K562 (cell line): ENCODE data around the gene SAMD3. TPM values are rescaled to one million over a fixed set of nuclear protein-coding genes. Genes with fewer than 3 reads are reported as not detected.

Experiments used
- ATAC-seq: fragments of 200-7000 bp; cut with Tn5 transposase; 3 replicates; pipeline ENCODE4 v1.9.1; 2020; ENCODE audit warnings: moderate library complexity
- BruUV-seq: library from RNA; stranded (reverse); fragments of 400-500 nt; replicated peaks from 2 replicates; lab custom pipeline; 2021; lab: Mats Ljungman, UMichigan
- CTCF ChIA-PET: fragments of 300-600 bp; formaldehyde crosslinking; extraction: SDS; loops from one replicate; lab custom pipeline; 2021; ENCODE audit warnings: low intra/inter-chr PET ratio; lab: Yijun Ruan, JAX
- POLR2A ChIA-PET: fragments of 300-600, 350-650 bp; sonication (Branson Sonifier 250); formaldehyde crosslinking; extraction: SDS; loops from one replicate; lab custom pipeline; 2021; ENCODE audit warnings: antibody characterized with exemption, inconsistent platforms; lab: Yijun Ruan, JAX
- DNase-seq, 4 experiments: peaks; one replicate each; pipeline versions ENCODE4 v3.0.0 to v3.0.0-alpha.2; 2011 to 2018; ENCODE audit warnings: low spot score in 3 of 4, mixed read lengths in 3 of 4; ENCODE audit errors: extremely low read depth in 1 of 4
- FAIRE-seq: peaks from 2 replicates; lab custom pipeline; 2011; peaks lifted over from hg19 to GRCh38; lab: Jason Lieb, UNC
- H2AFZ ChIP-seq: 2 replicates; pipeline ENCODE4 v1.6.0; 2011; ENCODE audit warnings: low read depth, low read length, control low read depth, inconsistent platforms
- H3K27ac ChIP-seq: fragments of 200-600 bp; 3 replicates; pipeline ENCODE4 v1.8.0; 2011; ENCODE audit warnings: low read depth, mild to moderate bottlenecking, control low read depth, inconsistent platforms, low read length, moderate library complexity, mixed read lengths; ENCODE audit errors: extremely low read depth
- H3K27me3 ChIP-seq, 2 experiments: fragments of 300-600 bp in 1 of 2; 2 replicates in 1 of 2; 3 replicates in 1 of 2; pipeline versions ENCODE4 v1.6.0 to v1.8.0; 2011; ENCODE audit warnings: inconsistent platforms in 2 of 2, low read length in 2 of 2, mild to moderate bottlenecking in 1 of 2, mixed read lengths in 1 of 2, moderate library complexity in 1 of 2; ENCODE audit not compliant: control insufficient read depth in 2 of 2, insufficient read depth in 2 of 2
- H3K36me3 ChIP-seq: fragments of 300-600 bp; 3 replicates; pipeline ENCODE4 v1.8.0; 2011; ENCODE audit warnings: mild to moderate bottlenecking, low read length, inconsistent platforms; ENCODE audit not compliant: control insufficient read depth, insufficient read depth
- H3K4me1 ChIP-seq, 2 experiments: fragments of 200-600 bp in 1 of 2; replicated peaks in 1 of 2; 2 replicates in 1 of 2; 3 replicates in 1 of 2; pipeline versions ENCODE4 v1.5.1 to v1.8.0; 2011; ENCODE audit warnings: inconsistent platforms in 2 of 2, low read length in 2 of 2, mild to moderate bottlenecking in 1 of 2, mixed read lengths in 1 of 2, moderate library complexity in 1 of 2; ENCODE audit not compliant: control insufficient read depth in 2 of 2, insufficient read depth in 2 of 2
- H3K4me2 ChIP-seq: 2 replicates; pipeline ENCODE4 v1.6.1; 2011; ENCODE audit warnings: low read length, control low read depth, inconsistent platforms, mixed read lengths; ENCODE audit not compliant: insufficient read depth
- H3K4me3 ChIP-seq: fragments of 200-600 bp; sonication (generic), shearing (Covaris generic); 2 replicates; pipeline ENCODE4 v1.5.1; 2016; ENCODE audit warnings: control low read depth, inconsistent platforms
- H3K79me2 ChIP-seq: fragments of 200-600 bp; 3 replicates; pipeline ENCODE4 v1.8.0; 2011; ENCODE audit warnings: low read length, inconsistent platforms; ENCODE audit not compliant: control insufficient read depth, insufficient read depth
- H3K9ac ChIP-seq, 2 experiments: 2 replicates each; pipeline versions ENCODE4 v1.6.0 to v1.6.1; 2011; ENCODE audit warnings: low read depth in 2 of 2, low read length in 2 of 2, control low read depth in 1 of 2, inconsistent platforms in 1 of 2, mild to moderate bottlenecking in 1 of 2, mixed read lengths in 1 of 2; ENCODE audit not compliant: insufficient read depth in 1 of 2
- H3K9me1 ChIP-seq: one replicate; pipeline ENCODE4 v1.6.0; 2011; ENCODE audit warnings: inconsistent platforms, mild to moderate bottlenecking, low read length, moderate library complexity; ENCODE audit not compliant: control insufficient read depth, insufficient read depth
- H3K9me3 ChIP-seq: replicated peaks from 2 replicates; pipeline ENCODE4 v1.5.1; 2011; ENCODE audit warnings: low read depth, low read length, inconsistent platforms; ENCODE audit not compliant: control insufficient read depth, insufficient read depth
- H4K20me1 ChIP-seq: replicated peaks from 2 replicates; pipeline ENCODE4 v1.6.1; 2011; ENCODE audit warnings: low read length, inconsistent platforms, mixed read lengths; ENCODE audit not compliant: control insufficient read depth, insufficient read depth
- ARID4B ChIP-seq: sonication (generic); formaldehyde crosslinking; IDR thresholded peaks from 2 replicates; pipeline ENCODE4 v1.8.0; 2022; ENCODE audit warnings: mild to moderate bottlenecking, missing genetic modification reagents
- BMI1 ChIP-seq: fragments of 150-350 bp; IDR thresholded peaks from 2 replicates; pipeline ENCODE4 v1.6.1; 2014; ENCODE audit warnings: low read length
- CREM ChIP-seq: IDR thresholded peaks from 2 replicates; pipeline ENCODE4 v1.6.1; 2014; ENCODE audit warnings: antibody characterized with exemption, low read depth
- KLF1 ChIP-seq: fragments of 450-650 bp; IDR thresholded peaks from 2 replicates; pipeline ENCODE4 v1.6.1; 2016; ENCODE audit warnings: missing genetic modification characterization, missing compliant biosample characterization
- MIER1 ChIP-seq: fragments of 450-650 bp; IDR thresholded peaks from 2 replicates; pipeline ENCODE4 v1.6.1; 2016; ENCODE audit warnings: antibody characterized with exemption, mild to moderate bottlenecking, low read depth
- RCOR1 ChIP-seq, 2 experiments: IDR thresholded peaks; 2 replicates each; pipeline ENCODE4 v1.6.1; 2012; ENCODE audit warnings: low read depth in 2 of 2, low read length in 2 of 2, borderline replicate concordance in 1 of 2, improper control_type of control experiment in 1 of 2
- TAF9B ChIP-seq: fragments of 450-650 bp; IDR thresholded peaks from 2 replicates; pipeline ENCODE4 v1.6.1; 2018; ENCODE audit warnings: mild to moderate bottlenecking; ENCODE audit not compliant: partially characterized antibody
- TARDBP ChIP-seq: fragments of 450-650 bp; IDR thresholded peaks from 2 replicates; pipeline ENCODE4 v1.6.1; 2016
- TBP ChIP-seq: optimal IDR thresholded peaks from 2 replicates; pipeline ENCODE3; 2011; ENCODE audit warnings: low read depth, low read length, improper control_type of control experiment
- TOE1 ChIP-seq, 2 experiments: fragments of 450-650 bp in 1 of 2; sonication (generic) in 1 of 2; formaldehyde crosslinking in 1 of 2; IDR thresholded peaks; 2 replicates each; pipeline versions ENCODE4 v1.7.1 to v1.8.0; 2016 to 2022; ENCODE audit warnings: borderline replicate concordance in 2 of 2, mild to moderate bottlenecking in 2 of 2, antibody characterized with exemption in 1 of 2, inconsistent platforms in 1 of 2, low read depth in 1 of 2, missing genetic modification reagents in 1 of 2, moderate library complexity in 1 of 2
- ZBED1 ChIP-seq: IDR thresholded peaks from 2 replicates; pipeline ENCODE4 v1.6.1; 2014
- ZNF277 ChIP-seq: fragments of 250-450 bp; sonication (Bioruptor Pico); IDR thresholded peaks from 2 replicates; pipeline ENCODE4 v1.8.0; 2022; ENCODE audit warnings: inconsistent platforms, mild to moderate bottlenecking, moderate library complexity, borderline replicate concordance
- ZNF77 ChIP-seq: fragments of 250-450 bp; sonication (Bioruptor Pico); IDR thresholded peaks from 2 replicates; pipeline ENCODE4 v1.5.0; 2020
- WGBS: fragments of 100-300 bp; shearing (Covaris generic); methylation state at CpG from one replicate; pipeline ENCODE4 v1.1.6; 2016; ENCODE audit warnings: low coverage, mixed read lengths; ENCODE audit not compliant: insufficient coverage; ENCODE audit errors: missing lambda C conversion rate; 5-methylcytosine and 5-hydroxymethylcytosine counted together
- in situ Hi-C: fragments of 300-500 bp; cut with MboI; formaldehyde crosslinking; loops from 4 replicates; pipeline ENCODE4 v1.15.0; 2018; ENCODE audit warnings: inconsistent platforms, mixed read lengths
- intact Hi-C: fragments of 100-400 bp; cut with micrococcal nuclease; formaldehyde crosslinking; loops from 2 replicates; pipeline ENCODE4 v1.14.2; 2022
- polyA plus RNA-seq, 8 experiments: library from polyadenylated mRNA; depleted of rRNA in 4 of 8; stranded (reverse) in 5 of 8; unstranded in 3 of 8; fragments of >200 nt; fragmentation: Nextera tagmentation in 2 of 8; fragmentation: Illumina TruSeq in 1 of 8; extraction: Ambion mirVana in 2 of 8; extraction: Trizol in 1 of 8; gene quantifications; 2 replicates each; pipeline versions ENCODE4 v1.2.1 to v1.2.3, GENCODE V29; 2011 to 2014; ENCODE audit warnings: inconsistent platforms in 1 of 8, missing spikeins in 1 of 8
- total RNA-seq, 7 experiments: library from RNA; depleted of rRNA in 6 of 7; stranded (reverse); fragments of >200 nt in 6 of 7; fragmentation: Illumina TruSeq in 2 of 7; extraction: Trizol in 2 of 7; gene quantifications; 2 replicates each; pipeline versions ENCODE4 v1.2.1 to v1.2.3, GENCODE V29; 2011 to 2021; ENCODE audit warnings: low replicate concordance in 1 of 7

SAMD3 gene
- total and polyA plus RNA-seq, 9 of the 15 experiments (the other 6 are each of a cell fraction or from before 2014, with no cell fraction given), result 0.03 to 0.21 (median 0.18) TPM; not detected in 5

GRCh38 chr6:130111031-130111430 lies 111.7 kb downstream of the SAMD3 start:
- H3K4me3 ChIP-seq, result no peak overlapping the region
- BruUV-seq, result no TSS peak
- H3K36me3 ChIP-seq, result no peaks in the 10 kb centered on the region
- intact Hi-C loops (no loop called here), in situ Hi-C loops (no loop called here)
- H3K4me1 ChIP-seq, result no peaks in the 10 kb centered on the region; a peak in 2 of 5 replicates
- no peak for DNase-seq
- POLR2A ChIA-PET, result no interaction called here
- H3K4me2 ChIP-seq, result no peak overlapping the region
- no peaks in the 10 kb centered on the region for H3K27me3 ChIP-seq
- no peaks in the 10 kb centered on the region for H4K20me1 ChIP-seq
- no peaks in the 10 kb centered on the region for H3K9me1 ChIP-seq
- FAIRE-seq, result no peak
- H2AFZ ChIP-seq, result no peak overlapping the region
- TF ChIP-seq TBP, result no peak
- no peak for TF ChIP-seq ZNF277 (CRISPR knock-in tag)
- TF ChIP-seq RCOR1 (IDR thresholded peaks at IDR 0.05; ENCODE audit: borderline replicate concordance in 1 of 2, low read depth in 2 of 2, low read length in 2 of 2), result no peak
- no peak for TF ChIP-seq TARDBP
- TF ChIP-seq MIER1, result no peak
- TF ChIP-seq KLF1 (tag), result no peak
- no peak for TF ChIP-seq TAF9B
- TF ChIP-seq CREM, result no peak
- TF ChIP-seq ZBED1, result no peak
- TF ChIP-seq ARID4B (CRISPR knock-in tag), result no peak
- TF ChIP-seq TOE1 (IDR thresholded peaks at IDR 0.05; ENCODE audit: borderline replicate concordance), result no peak
- no peak for TF ChIP-seq TOE1 (CRISPR knock-in tag; IDR thresholded peaks at IDR 0.05; ENCODE audit: borderline replicate concordance, low read depth)
- no peak for TF ChIP-seq ZNF77 (CRISPR knock-in tag)
- TF ChIP-seq BMI1, result no peak
- no peak overlapping the region for H3K27ac ChIP-seq
- H3K79me2 ChIP-seq, result no peaks in the 10 kb centered on the region
- no peak for ATAC-seq
- WGBS, result 11% methylated on average over 1 of the region's 1 CpG
- H3K9me3 ChIP-seq, result no peaks in the 10 kb centered on the region
- CTCF ChIA-PET, result no interaction called here
- no peak overlapping the region for H3K9ac ChIP-seq
